ENCODE data around the gene RABGAP1.

RABGAP1 gene

GRCh38 chr9:122941582-122942234 is 888 bp downstream of the RABGAP1 start:
- Histone ChIP-seq H3K4me3 (peak overlapping the region; percentile 65 to 87 (median 73)), H3K27ac (peak overlapping the region in 20 of 21 experiments; percentile 59 to 97 (median 92))

- Histone ChIP-seq H3K27ac (no peak overlapping the region), H3K4me3 (no peak overlapping the region)
Observed at GRCh38 chr9:122944960-122945888, 4.4 kb downstream of the RABGAP1 start.

- Histone ChIP-seq H3K27ac (no peak overlapping the region), H3K4me3 (no peak overlapping the region)
Observed at GRCh38 chr9:122946461-122947005, 5.7 kb downstream of the RABGAP1 start.

- peak overlapping the region in 3 of 21 experiments; percentile 8 to 23 (median 20) for H3K27ac ChIP-seq
- no peak overlapping the region for H3K4me3 ChIP-seq
Observed at GRCh38 chr9:122948313-122948712, 7.5 kb downstream of the RABGAP1 start.

- H3K4me3 ChIP-seq, result no peak overlapping the region
Observed at GRCh38 chr9:122949696-122950095, 8.9 kb downstream of the RABGAP1 start.

GRCh38 chr9:122950263-122950662 is 9.4 kb downstream of the RABGAP1 start:
- Histone ChIP-seq H3K27ac (no peak overlapping the region), H3K4me3 (no peak overlapping the region)

More at GRCh38 chr9:122949696-122950095, 8.9 kb downstream of the RABGAP1 start:
- no peak overlapping the region for H3K27ac ChIP-seq

GRCh38 chr9:122951056-122951455 is 10.2 kb downstream of the RABGAP1 start:
- Histone ChIP-seq H3K27ac (no peak overlapping the region), H3K4me3 (no peak overlapping the region)

- H3K4me3 ChIP-seq, result no peak overlapping the region
- H3K27ac ChIP-seq, result no peak overlapping the region
Observed at GRCh38 chr9:122954253-122954691, 13.5 kb downstream of the RABGAP1 start.

GRCh38 chr9:122955961-122956360 is 15.1 kb downstream of the RABGAP1 start:
- H3K27ac ChIP-seq, result no peak overlapping the region
- H3K4me3 ChIP-seq, result no peak overlapping the region

- H3K4me3 ChIP-seq, result no peak overlapping the region
- H3K27ac ChIP-seq, result no peak overlapping the region
Observed at GRCh38 chr9:122961139-122961538, 20.3 kb downstream of the RABGAP1 start.

GRCh38 chr9:122975196-122975595 is 34.4 kb downstream of the RABGAP1 start:
- peak overlapping the region in 3 of 21 experiments; percentile 40 to 63 (median 41) for H3K27ac ChIP-seq
- H3K4me3 ChIP-seq, result no peak overlapping the region

GRCh38 chr9:122978601-122979000 is 37.8 kb downstream of the RABGAP1 start:
- Histone ChIP-seq H3K27ac (no peak overlapping the region), H3K4me3 (no peak overlapping the region)

- Histone ChIP-seq H3K4me3 (no peak overlapping the region), H3K27ac (peak overlapping the region in 1 of 21 experiments; percentile 5)
Observed at GRCh38 chr9:122986010-122986409, 45.2 kb downstream of the RABGAP1 start.

GRCh38 chr9:122988141-122988540 is 47.3 kb downstream of the RABGAP1 start:
- peak overlapping the region in 1 of 21 experiments; percentile 31 for H3K27ac ChIP-seq
- no peak overlapping the region for H3K4me3 ChIP-seq

- no peak overlapping the region for H3K27ac ChIP-seq
- H3K4me3 ChIP-seq, result no peak overlapping the region
Observed at GRCh38 chr9:122988920-122989621, 48.3 kb downstream of the RABGAP1 start.

- H3K4me3 ChIP-seq, result no peak overlapping the region
- H3K27ac ChIP-seq, result no peak overlapping the region
Observed at GRCh38 chr9:122991370-122991830, 50.6 kb downstream of the RABGAP1 start.

GRCh38 chr9:122996586-122996985 is 55.8 kb downstream of the RABGAP1 start:
- Histone ChIP-seq H3K27ac (no peak overlapping the region), H3K4me3 (no peak overlapping the region)

- no peak overlapping the region for H3K27ac ChIP-seq
- H3K4me3 ChIP-seq, result no peak overlapping the region
Observed at GRCh38 chr9:122998448-122998847, 57.6 kb downstream of the RABGAP1 start.

GRCh38 chr9:123000371-123001068 is 59.7 kb downstream of the RABGAP1 start:
- no peak overlapping the region for H3K27ac ChIP-seq
- no peak overlapping the region for H3K4me3 ChIP-seq

Measured in skin epidermis (tissue), 12 donors.